Hepatocyte (in vitro differentiated cells): ENCODE measurements around the gene TAF10. TPM values are rescaled to one million over a fixed set of nuclear protein-coding genes. Genes with fewer than 3 reads are reported as not detected.

ENCODE experiments used
- DNase-seq: peaks from one replicate; pipeline ENCODE4 v3.0.0-alpha.2; 2016; ENCODE audit warnings: low spot score
- H2AFZ ChIP-seq: fragments of 200-600 bp; sonication (generic); 2 replicates; pipeline ENCODE4 v1.6.0; 2016; ENCODE audit warnings: antibody characterized with exemption, mild to moderate bottlenecking
- H3K27ac ChIP-seq: fragments of 200-600 bp; sonication (generic); 2 replicates; pipeline ENCODE4 v1.5.1; 2016; ENCODE audit warnings: mild to moderate bottlenecking
- H3K27me3 ChIP-seq: fragments of 200-600 bp; sonication (generic); 2 replicates; pipeline ENCODE4 v1.6.1; 2016
- H3K36me3 ChIP-seq: fragments of 200-600 bp; sonication (generic); replicated peaks from 2 replicates; pipeline ENCODE4 v1.5.1; 2016; ENCODE audit warnings: low read depth; ENCODE audit not compliant: insufficient read depth
- H3K4me1 ChIP-seq: fragments of 200-600 bp; sonication (generic); 2 replicates; pipeline ENCODE4 v1.5.1; 2016; ENCODE audit warnings: mild to moderate bottlenecking, moderate library complexity; ENCODE audit not compliant: insufficient read depth
- H3K4me2 ChIP-seq: fragments of 200-600 bp; sonication (generic); 2 replicates; pipeline ENCODE4 v1.6.0; 2016
- H3K4me3 ChIP-seq: fragments of 200-600 bp; sonication (generic); 2 replicates; pipeline ENCODE4 v1.5.1; 2016; ENCODE audit warnings: mild to moderate bottlenecking
- H3K79me2 ChIP-seq: fragments of 200-600 bp; sonication (generic); 2 replicates; pipeline ENCODE4 v1.6.0; 2017; ENCODE audit warnings: mild to moderate bottlenecking
- H3K9me2 ChIP-seq: fragments of 200-600 bp; sonication (generic); replicated peaks from 2 replicates; pipeline ENCODE4 v1.6.0; 2017; ENCODE audit warnings: mild to moderate bottlenecking; ENCODE audit not compliant: insufficient read depth
- H3K9me3 ChIP-seq: fragments of 200-600 bp; sonication (generic); 2 replicates; pipeline ENCODE4 v1.5.1; 2016; ENCODE audit warnings: low read depth, mild to moderate bottlenecking
- H4K20me1 ChIP-seq: fragments of 200-600 bp; sonication (generic); 2 replicates; pipeline ENCODE4 v1.6.0; 2016; ENCODE audit warnings: mild to moderate bottlenecking; ENCODE audit not compliant: insufficient read depth, poor library complexity, severe bottlenecking
- CTCF ChIP-seq: fragments of 200-600 bp; sonication (generic); IDR thresholded peaks from 2 replicates; pipeline ENCODE4 v1.5.1; 2016; ENCODE audit warnings: antibody characterized with exemption, mild to moderate bottlenecking; ENCODE audit not compliant: poor library complexity
- EZH2 ChIP-seq: fragments of 200-600 bp; sonication (generic); IDR thresholded peaks from 2 replicates; pipeline ENCODE4 v1.6.1; 2016; ENCODE audit warnings: antibody characterized with exemption, mild to moderate bottlenecking, borderline replicate concordance
- EZH2phosphoT487 ChIP-seq: fragments of 200-600 bp; sonication (generic); IDR thresholded peaks from one replicate; pipeline ENCODE4 v1.6.1; 2018; ENCODE audit warnings: antibody characterized with exemption, mild to moderate bottlenecking, low read depth, moderate library complexity; ENCODE audit not compliant: unreplicated experiment, severe bottlenecking
- WGBS: methylation state at CpG from one replicate; pipeline ENCODE4 v1.1.6; 2016; ENCODE audit warnings: low lambda C conversion rate; ENCODE audit errors: missing lambda C conversion rate; 5-methylcytosine and 5-hydroxymethylcytosine counted together
- polyA plus RNA-seq: library from polyadenylated mRNA; unstranded; fragments of >200 nt; fragmentation: Nextera tagmentation; extraction: Ambion mirVana; gene quantifications from 2 replicates; pipeline ENCODE4 v1.2.1, GENCODE V29; 2016
- total RNA-seq: library from RNA; depleted of rRNA; stranded (reverse); fragments of >200 nt; gene quantifications from 2 replicates; pipeline ENCODE4 v1.2.3, GENCODE V29; 2014

The TAF10 gene
- total and polyA plus RNA-seq, 2 experiments from 2014 or later = 33.3 to 295 TPM

GRCh38 chr11:6616596-6617250, 4.7 kb upstream of the TAF10 start:
- Histone ChIP-seq H3K36me3 (no peaks in the 10 kb centered on the region), H2AFZ (no peak overlapping the region), H3K4me1 (peaks cover 18% of the 10 kb centered on the region), H3K4me2 (no peak overlapping the region), H3K79me2 (peaks cover 15% of the 10 kb centered on the region), H3K27me3 (no peaks in the 10 kb centered on the region), H4K20me1 (no peaks in the 10 kb centered on the region), H3K4me3 (no peak overlapping the region), H3K27ac (no peak overlapping the region), H3K9me2 (no peaks in the 10 kb centered on the region), H3K9me3 (no peaks in the 10 kb centered on the region)
- DNase-seq = no peak
- 94% methylated on average over 14 of the region's 14 CpGs for WGBS
- TF ChIP-seq EZH2phosphoT487 = no peak
- TF ChIP-seq EZH2 = no peak
- no peak for TF ChIP-seq CTCF

GRCh38 chr11:6615882-6616585, 4.0 kb upstream of the TAF10 start:
- H4K20me1 ChIP-seq = no peaks in the 10 kb centered on the region
- DNase-seq = no peak
- no peak overlapping the region for H3K27ac ChIP-seq
- 96% methylated on average over 8 of the region's 9 CpGs for whole genome bisulfite sequencing
- peaks cover 18% of the 10 kb centered on the region for H3K4me1 ChIP-seq
- no peaks in the 10 kb centered on the region for H3K9me3 ChIP-seq
- no peaks in the 10 kb centered on the region for H3K36me3 ChIP-seq
- H3K9me2 ChIP-seq = no peaks in the 10 kb centered on the region
- H2AFZ ChIP-seq = no peak overlapping the region
- no peak overlapping the region for H3K4me2 ChIP-seq
- no peaks in the 10 kb centered on the region for H3K27me3 ChIP-seq
- peaks cover 21% of the 10 kb centered on the region for H3K79me2 ChIP-seq
- TF ChIP-seq EZH2 (no peak), CTCF (no peak), EZH2phosphoT487 (no peak)
- H3K4me3 ChIP-seq = no peak overlapping the region

GRCh38 chr11:6615046-6615445, 3.0 kb upstream of the TAF10 start:
- H3K27me3 ChIP-seq = no peaks in the 10 kb centered on the region
- H3K9me2 ChIP-seq = no peaks in the 10 kb centered on the region
- no peaks in the 10 kb centered on the region for H3K9me3 ChIP-seq
- H4K20me1 ChIP-seq = no peaks in the 10 kb centered on the region
- no peak overlapping the region for H3K27ac ChIP-seq
- WGBS = 92% methylated on average over 5 of the region's 5 CpGs
- TF ChIP-seq EZH2phosphoT487 (no peak), EZH2 (no peak), CTCF (no peak)
- H3K79me2 ChIP-seq = peaks cover 25% of the 10 kb centered on the region
- H3K4me2 ChIP-seq = no peak overlapping the region
- H3K4me3 ChIP-seq = no peak overlapping the region
- no peak for DNase-seq
- H3K4me1 ChIP-seq = peaks cover 18% of the 10 kb centered on the region
- H2AFZ ChIP-seq = no peak overlapping the region
- H3K36me3 ChIP-seq = no peaks in the 10 kb centered on the region
